Astrocyte of the cerebellum (primary cell): ENCODE results near the gene SEMA4C.

ENCODE experiments used
- DNase-seq: peaks from one replicate; pipeline ENCODE4 v3.0.0-alpha.2; 2011; ENCODE audit warnings: low read depth
- H3K4me3 ChIP-seq: 2 replicates; pipeline ENCODE4 v1.5.1; 2011; ENCODE audit warnings: mild to moderate bottlenecking, low read depth, low read length, moderate library complexity
- in situ Hi-C: cut with HindIII; loops from 2 replicates; pipeline ENCODE4 v1.10.0; 2017; ENCODE audit warnings: low sequenced_read_pairs
- TF ChIP-seq, protein P1 (sequence below): IDR thresholded peaks from 2 replicates; pipeline ENCODE4 v1.5.1; 2012; ENCODE audit warnings: low read length, low read depth, moderate library complexity, mild to moderate bottlenecking; ENCODE audit errors: missing control alignments

SEMA4C gene

DNA sequence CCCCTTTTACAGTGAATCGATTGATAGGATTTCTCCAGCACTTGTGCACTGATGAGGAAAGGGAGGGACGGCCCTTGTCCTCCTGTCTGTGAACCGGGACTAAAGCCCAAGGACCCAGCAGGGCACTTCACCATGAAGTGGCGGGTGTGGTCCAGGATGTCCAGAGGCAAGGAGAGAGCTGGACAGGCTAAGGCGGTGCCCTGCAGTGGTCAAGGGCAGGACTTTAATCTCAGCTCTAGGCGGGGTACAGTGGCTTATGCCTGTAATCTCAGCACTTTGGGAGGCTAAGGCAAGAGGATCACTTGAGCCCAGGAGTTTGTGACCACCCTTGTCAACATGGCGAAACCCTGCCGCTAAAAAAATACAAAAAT lies 28.2 kb upstream of the SEMA4C start:
- no peak for DNase-seq
- TF ChIP-seq, protein P1, sequence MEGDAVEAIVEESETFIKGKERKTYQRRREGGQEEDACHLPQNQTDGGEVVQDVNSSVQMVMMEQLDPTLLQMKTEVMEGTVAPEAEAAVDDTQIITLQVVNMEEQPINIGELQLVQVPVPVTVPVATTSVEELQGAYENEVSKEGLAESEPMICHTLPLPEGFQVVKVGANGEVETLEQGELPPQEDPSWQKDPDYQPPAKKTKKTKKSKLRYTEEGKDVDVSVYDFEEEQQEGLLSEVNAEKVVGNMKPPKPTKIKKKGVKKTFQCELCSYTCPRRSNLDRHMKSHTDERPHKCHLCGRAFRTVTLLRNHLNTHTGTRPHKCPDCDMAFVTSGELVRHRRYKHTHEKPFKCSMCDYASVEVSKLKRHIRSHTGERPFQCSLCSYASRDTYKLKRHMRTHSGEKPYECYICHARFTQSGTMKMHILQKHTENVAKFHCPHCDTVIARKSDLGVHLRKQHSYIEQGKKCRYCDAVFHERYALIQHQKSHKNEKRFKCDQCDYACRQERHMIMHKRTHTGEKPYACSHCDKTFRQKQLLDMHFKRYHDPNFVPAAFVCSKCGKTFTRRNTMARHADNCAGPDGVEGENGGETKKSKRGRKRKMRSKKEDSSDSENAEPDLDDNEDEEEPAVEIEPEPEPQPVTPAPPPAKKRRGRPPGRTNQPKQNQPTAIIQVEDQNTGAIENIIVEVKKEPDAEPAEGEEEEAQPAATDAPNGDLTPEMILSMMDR, result no peak
- no peak overlapping the region for H3K4me3 ChIP-seq
- in situ Hi-C loops, result no loop called here

DNA sequence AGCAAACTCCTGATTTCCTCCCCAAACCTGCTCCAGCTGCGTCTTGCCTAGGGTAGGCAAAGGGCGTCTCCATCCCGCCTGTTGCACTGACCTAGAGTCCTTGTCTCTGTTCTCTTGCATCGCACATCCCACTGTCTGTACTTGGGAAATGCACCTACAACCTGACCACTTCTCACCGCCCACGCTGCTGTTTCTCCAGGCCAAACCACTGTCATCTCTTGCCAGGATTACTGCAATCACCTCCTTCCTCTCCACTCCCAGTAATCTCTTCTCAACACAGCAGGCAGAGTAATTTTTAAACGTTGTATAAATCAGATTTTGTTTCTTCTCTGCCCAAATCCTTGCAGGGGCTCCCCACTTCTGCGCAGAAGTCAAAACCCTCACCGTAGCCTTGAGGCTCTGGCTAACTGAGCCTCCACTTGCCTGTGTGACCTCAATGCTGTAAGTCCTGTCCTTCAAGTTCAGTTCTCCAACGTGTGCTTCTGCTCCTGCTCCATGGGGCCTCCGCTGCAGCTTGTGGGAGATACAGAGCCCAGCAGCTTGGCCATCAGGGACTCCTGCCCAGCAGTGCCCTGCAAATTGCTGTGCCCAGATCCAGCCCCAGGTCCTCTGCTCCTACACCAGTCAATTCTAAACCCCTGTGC lies 27.7 kb upstream of the SEMA4C start:
- TF ChIP-seq, protein P1, result no peak
- in situ Hi-C loops, result no loop called here
- DNase-seq, result no peak

DNA sequence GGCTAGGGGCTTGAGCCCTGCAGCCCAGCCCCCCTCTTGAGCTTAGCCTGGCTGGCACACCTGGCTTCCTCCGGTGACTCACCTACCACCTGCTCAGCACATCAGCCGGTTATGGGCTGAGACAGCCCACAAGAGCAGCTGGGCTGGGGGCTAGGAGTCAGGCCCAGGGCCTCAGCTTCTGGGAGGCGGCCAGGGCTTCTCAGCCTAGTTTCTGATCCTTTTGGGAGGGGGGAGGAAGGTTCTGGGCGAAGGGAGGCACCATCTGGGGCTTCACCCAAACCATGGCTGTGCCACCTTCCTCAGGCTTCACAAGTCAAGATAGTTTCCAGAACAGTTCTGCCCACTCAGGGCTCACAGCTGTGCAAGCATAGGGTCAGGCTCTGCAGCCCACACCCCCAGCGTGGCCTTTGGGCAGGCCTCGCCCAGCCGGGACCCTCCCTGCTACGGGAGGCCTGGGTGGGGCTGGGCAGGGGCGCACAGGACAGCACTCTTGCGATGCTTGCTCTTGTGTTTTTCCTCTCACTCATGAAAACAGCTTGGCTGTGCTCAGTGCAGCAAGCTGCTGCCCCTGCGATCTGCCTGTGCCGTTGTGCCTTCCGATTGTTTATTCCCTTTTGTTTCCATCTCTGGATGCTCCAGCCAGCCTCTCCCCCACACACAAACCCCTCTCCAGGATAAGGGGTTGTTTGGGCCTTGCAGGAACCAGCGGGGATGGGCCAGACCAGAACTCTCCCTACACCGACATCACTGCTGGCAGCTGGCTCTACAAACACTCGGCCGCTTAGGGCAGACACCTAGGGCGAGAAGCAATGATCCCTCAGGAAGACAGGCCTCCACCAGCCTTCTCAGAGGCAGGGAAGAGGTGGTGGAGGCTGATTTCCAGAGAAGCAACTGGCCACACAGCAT lies 26.1 kb upstream of the SEMA4C start:
- in situ Hi-C loops, result no loop called here
- no peak overlapping the region for H3K4me3 ChIP-seq
- TF ChIP-seq, protein P1, result no peak
- no peak for DNase-seq

More for the DNA sequence above, 27.7 kb upstream of the SEMA4C start:
- no peak overlapping the region for H3K4me3 ChIP-seq

DNA sequence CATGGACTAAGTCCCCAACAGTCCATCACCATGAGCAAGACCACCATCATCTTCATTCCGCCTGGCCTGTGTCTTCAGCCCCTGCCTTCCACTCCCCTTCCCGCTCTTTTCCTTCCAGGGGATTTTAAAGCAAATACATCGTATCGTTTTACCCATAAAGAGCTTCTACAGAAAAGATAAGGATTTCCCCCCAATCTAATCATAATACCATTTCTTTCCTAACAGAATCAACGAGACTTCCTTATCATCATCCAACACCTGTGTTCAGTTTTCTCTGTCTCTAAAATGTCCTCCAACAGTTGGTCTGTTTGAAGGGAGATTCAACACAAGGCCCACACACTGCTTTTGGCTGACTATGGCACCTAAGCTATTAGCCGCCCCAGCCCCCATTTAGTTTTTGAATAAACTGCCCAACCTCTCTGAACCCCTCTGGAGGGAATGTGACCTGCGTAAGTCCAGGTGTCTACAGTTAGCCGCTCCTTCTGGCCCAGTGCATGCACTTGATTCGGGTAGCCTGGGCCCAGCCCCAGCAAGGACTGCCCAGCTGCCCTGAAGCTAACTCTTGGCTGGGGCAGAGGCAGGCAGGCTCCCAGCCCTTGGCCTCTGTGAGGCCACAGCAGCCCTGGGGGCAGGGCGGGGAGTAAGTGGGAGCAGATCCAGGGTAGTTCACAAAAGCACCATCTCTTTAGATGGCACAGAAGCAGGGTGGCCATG lies 25.3 kb upstream of the SEMA4C start:
- no peak for DNase-seq
- no peak overlapping the region for H3K4me3 ChIP-seq
- in situ Hi-C loops, result no loop called here
- TF ChIP-seq, protein P1, result no peak

DNA sequence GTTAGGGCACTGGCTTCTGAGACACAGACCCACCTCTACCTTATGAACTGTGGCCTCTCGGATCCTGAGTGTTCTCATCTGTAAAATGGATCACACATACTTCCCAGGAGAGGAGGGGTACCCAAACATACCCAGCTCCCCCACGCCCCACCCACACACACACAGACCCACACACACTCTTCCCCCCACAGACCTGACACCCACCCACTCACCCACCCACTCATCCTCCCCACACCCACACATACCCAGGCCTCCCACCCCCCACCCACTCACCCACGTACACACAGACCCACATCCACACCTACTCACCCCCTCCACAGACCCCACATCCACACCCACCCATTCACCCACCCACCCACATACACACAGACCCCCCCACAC lies 24.3 kb upstream of the SEMA4C start:
- no peak for DNase-seq
- in situ Hi-C loops, result no loop called here
- H3K4me3 ChIP-seq, result no peak overlapping the region
- TF ChIP-seq, protein P1, result no peak

DNA sequence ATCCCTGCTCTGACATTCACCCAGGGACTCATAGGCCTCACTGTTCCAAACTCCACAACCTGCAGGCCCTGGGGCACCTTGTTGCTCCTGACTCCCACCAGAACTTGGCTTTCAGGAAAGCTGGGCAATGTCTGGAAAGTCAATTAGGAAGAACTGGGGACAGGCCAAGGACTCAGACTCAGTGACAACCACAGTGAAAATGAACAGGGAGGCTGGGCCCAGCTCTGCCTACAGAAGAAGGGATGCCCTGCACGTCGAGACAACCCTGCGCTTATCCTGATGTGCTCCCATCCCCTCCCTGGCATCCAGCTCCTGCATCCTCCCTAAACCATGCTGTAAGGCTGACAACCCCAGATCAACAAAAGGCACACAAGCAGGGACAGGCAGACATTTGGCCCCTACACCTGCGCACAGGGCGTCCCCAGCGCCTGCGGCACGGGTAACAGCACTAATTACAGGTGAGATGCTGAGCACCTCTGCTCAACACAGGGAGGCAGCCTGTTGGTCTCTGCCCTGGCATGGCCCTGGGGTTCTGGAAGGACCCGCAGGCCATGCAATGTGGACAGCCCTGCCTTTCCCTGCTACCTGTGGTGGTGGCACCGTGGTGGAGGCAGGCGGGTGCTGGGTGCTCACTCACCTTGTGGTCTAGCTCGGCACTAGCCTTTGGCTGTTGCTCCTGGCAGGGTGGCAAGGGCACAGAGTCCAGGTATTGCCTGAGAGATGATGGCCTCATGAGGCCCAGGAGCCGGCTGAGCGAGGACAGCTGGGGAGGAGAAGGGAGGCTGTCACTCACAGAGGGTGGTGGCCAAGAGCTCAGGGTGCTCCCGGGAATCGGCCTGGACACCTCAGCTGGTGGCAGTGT lies 23.6 kb upstream of the SEMA4C start:
- no peak for DNase-seq
- H3K4me3 ChIP-seq, result no peak overlapping the region
- TF ChIP-seq, protein P1, result no peak
- in situ Hi-C loops, result no loop called here
